ENCODE results near the gene SPOCK1. TPM values are rescaled to one million over a fixed set of nuclear protein-coding genes. Genes with fewer than 3 reads are reported as not detected.

Gene SPOCK1
- total and polyA plus RNA-seq, 2 donors (not counting 3 experiments of a cell fraction or from before 2014, with no cell fraction given) = 144 to 280 TPM

- Histone ChIP-seq H3K4me3 (replicated peaks in 1 of 3; ENCODE audit: insufficient read depth in 1 of 3, low read depth in 1 of 3, low read length in 3 of 3) (no peak overlapping the region), H3K9me1 (replicated peaks; ENCODE audit: control insufficient read depth, extremely low read depth, insufficient read depth, low read length) (no peaks in the 10 kb centered on the region), H3K4me1 (ENCODE audit: control insufficient read depth, extremely low read depth, insufficient read depth, low read length) (no peaks in the 10 kb centered on the region), H3K9me3 (replicated peaks; ENCODE audit: control insufficient read depth, insufficient read depth, low read length) (no peaks in the 10 kb centered on the region), H3K9ac (replicated peaks; ENCODE audit: extremely low read depth, insufficient read depth, low read length) (no peak overlapping the region), H3K27me3 (ENCODE audit: control insufficient read depth in 2 of 2, insufficient read depth in 2 of 2, low read length in 2 of 2) (no peaks in the 10 kb centered on the region), H3K4me2 (ENCODE audit: insufficient read depth, low read length) (no peak overlapping the region), H3K36me3 (ENCODE audit: control insufficient read depth in 2 of 2, extremely low read depth in 1 of 2, insufficient read depth in 2 of 2, low read length in 2 of 2) (no peaks in the 10 kb centered on the region), H3K27ac (ENCODE audit: insufficient read depth, low read depth, low read length) (no peak overlapping the region), H4K20me1 (replicated peaks; ENCODE audit: control insufficient read depth, extremely low read depth, insufficient read depth, low read length) (no peaks in the 10 kb centered on the region), H2AFZ (ENCODE audit: low read depth, low read length) (no peak overlapping the region), H3K79me2 (ENCODE audit: control insufficient read depth, insufficient read depth, low read length) (peaks cover 12% of the 10 kb centered on the region)
- no TSS peak for BruUV-seq (replicated peaks)
- FAIRE-seq (no peak), DNase-seq (ENCODE audit: low read depth, low spot score) (no peak)
- TF ChIP-seq JUN (IDR thresholded peaks at IDR 0.05; ENCODE audit: borderline replicate concordance, insufficient read depth, insufficient read length, low read depth) = no peak
- no peak for TF ChIP-seq CTCF (IDR thresholded peaks at IDR 0.05; ENCODE audit: extremely low read depth in 1 of 2, insufficient read depth in 1 of 2, low read depth in 1 of 2, low read length in 2 of 2)
- dilution Hi-C loops (cut with MboI; ENCODE audit: extremely low pct_ligation_motif_present, low sequenced_read_pairs) = no loop called here
- POLR2A ChIA-PET = no interaction called here
- CTCF ChIA-PET = interaction anchor here (1.0 to 1.2 kb wide), 2 partner anchors 16 to 70 kb away, joined by 3 to 5 read pairs; no protein-coding TSS in a partner anchor
- intact Hi-C loops (cut with micrococcal nuclease) = no loop called here
Observed at GRCh38 chr5:137250421-137250820, 248.7 kb downstream of the SPOCK1 start.

- TF ChIP-seq EZH2 (IDR thresholded peaks at IDR 0.05; ENCODE audit: borderline replicate concordance, low read depth, low read length, severe bottlenecking) (no peak), POLR2AphosphoS5 (IDR thresholded peaks at IDR 0.05; ENCODE audit: insufficient read depth, low read depth, low read length) (no peak), MAX (IDR thresholded peaks at IDR 0.05; ENCODE audit: insufficient read depth, insufficient read length) (no peak), GATA2 (IDR thresholded peaks at IDR 0.05; ENCODE audit: insufficient read depth, insufficient read length, low read depth, low read length) (no peak), POLR2A (IDR thresholded peaks at IDR 0.05; ENCODE audit: low read depth, low read length) (no peak), MYC (IDR thresholded peaks at IDR 0.05; ENCODE audit: low read depth, low read length) (no peak), FOS (IDR thresholded peaks at IDR 0.05; ENCODE audit: borderline replicate concordance, insufficient read depth, low read length) (no peak), JUN (IDR thresholded peaks at IDR 0.05; ENCODE audit: borderline replicate concordance, insufficient read depth, insufficient read length, low read depth) (no peak), CTCF (IDR thresholded peaks at IDR 0.05; ENCODE audit: extremely low read depth in 1 of 2, insufficient read depth in 1 of 2, low read depth in 1 of 2, low read length in 2 of 2) (no peak)
- H3K27ac ChIP-seq (ENCODE audit: insufficient read depth, low read depth, low read length) = no peak overlapping the region
- dilution Hi-C loops (cut with MboI; ENCODE audit: extremely low pct_ligation_motif_present, low sequenced_read_pairs) (no loop called here), intact Hi-C loops (cut with micrococcal nuclease) (no loop called here)
- H3K4me1 ChIP-seq (ENCODE audit: control insufficient read depth, extremely low read depth, insufficient read depth, low read length) = no peaks in the 10 kb centered on the region
- no peaks in the 10 kb centered on the region for H3K36me3 ChIP-seq (ENCODE audit: control insufficient read depth in 2 of 2, extremely low read depth in 1 of 2, insufficient read depth in 2 of 2, low read length in 2 of 2)
- ChIA-PET CTCF (no interaction called here), POLR2A (no interaction called here)
- DNase-seq (ENCODE audit: low read depth, low spot score) (no peak), FAIRE-seq (no peak)
- no peak overlapping the region for H3K4me3 ChIP-seq (replicated peaks in 1 of 3; ENCODE audit: insufficient read depth in 1 of 3, low read depth in 1 of 3, low read length in 3 of 3)
- BruUV-seq (replicated peaks) = no TSS peak
- H3K4me2 ChIP-seq (ENCODE audit: insufficient read depth, low read length) = no peak overlapping the region
- H4K20me1 ChIP-seq (replicated peaks; ENCODE audit: control insufficient read depth, extremely low read depth, insufficient read depth, low read length) = no peaks in the 10 kb centered on the region
- peaks cover 13% of the 10 kb centered on the region for H3K79me2 ChIP-seq (ENCODE audit: control insufficient read depth, insufficient read depth, low read length)
- no peaks in the 10 kb centered on the region for H3K9me3 ChIP-seq (replicated peaks; ENCODE audit: control insufficient read depth, insufficient read depth, low read length)
- H3K27me3 ChIP-seq (ENCODE audit: control insufficient read depth in 2 of 2, insufficient read depth in 2 of 2, low read length in 2 of 2) = no peaks in the 10 kb centered on the region
- H3K9ac ChIP-seq (replicated peaks; ENCODE audit: extremely low read depth, insufficient read depth, low read length) = no peak overlapping the region
- H2AFZ ChIP-seq (ENCODE audit: low read depth, low read length) = no peak overlapping the region
- no peaks in the 10 kb centered on the region for H3K9me1 ChIP-seq (replicated peaks; ENCODE audit: control insufficient read depth, extremely low read depth, insufficient read depth, low read length)
Observed at GRCh38 chr5:137248527-137248926, 250.6 kb downstream of the SPOCK1 start.

Data from endothelial cell of umbilical vein (primary cell).